OCI-LY3 (cell line): ENCODE data around the gene MYD88.

Experiments
- EZH2phosphoT487 ChIP-seq: fragments of 200-600 bp; shearing (Covaris generic); IDR thresholded peaks from 2 replicates; pipeline ENCODE4 v1.6.1; 2018; ENCODE audit warnings: antibody characterized with exemption, mixed run types, low read depth
- TF ChIP-seq, protein P1 (sequence below): fragments of 200-600, 300-600 bp; sonication (generic); IDR thresholded peaks from 2 replicates; pipeline ENCODE4 v1.5.1; 2014; ENCODE audit warnings: antibody characterized with exemption, low read length, low read depth

DNA sequence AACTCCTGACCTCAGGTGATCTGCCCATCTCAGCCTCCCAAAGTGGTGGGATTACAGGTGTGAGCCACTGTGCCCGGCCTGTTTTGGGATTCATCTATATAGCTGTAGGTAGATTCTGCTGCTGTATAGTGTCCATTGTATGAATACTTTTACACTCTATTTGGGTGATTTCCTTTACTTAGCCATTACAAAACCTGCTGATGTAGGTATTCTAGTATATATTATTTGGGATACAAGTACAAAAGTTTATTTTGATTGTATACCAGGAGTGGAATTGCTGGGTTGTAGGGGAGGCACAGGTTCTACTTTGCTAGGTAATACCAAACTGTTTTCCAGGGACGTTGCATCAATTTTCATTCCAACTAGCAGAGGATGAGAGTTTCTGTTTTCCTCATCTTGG lies 17.4 kb downstream of the MYD88 start:
- TF ChIP-seq, protein P1, sequence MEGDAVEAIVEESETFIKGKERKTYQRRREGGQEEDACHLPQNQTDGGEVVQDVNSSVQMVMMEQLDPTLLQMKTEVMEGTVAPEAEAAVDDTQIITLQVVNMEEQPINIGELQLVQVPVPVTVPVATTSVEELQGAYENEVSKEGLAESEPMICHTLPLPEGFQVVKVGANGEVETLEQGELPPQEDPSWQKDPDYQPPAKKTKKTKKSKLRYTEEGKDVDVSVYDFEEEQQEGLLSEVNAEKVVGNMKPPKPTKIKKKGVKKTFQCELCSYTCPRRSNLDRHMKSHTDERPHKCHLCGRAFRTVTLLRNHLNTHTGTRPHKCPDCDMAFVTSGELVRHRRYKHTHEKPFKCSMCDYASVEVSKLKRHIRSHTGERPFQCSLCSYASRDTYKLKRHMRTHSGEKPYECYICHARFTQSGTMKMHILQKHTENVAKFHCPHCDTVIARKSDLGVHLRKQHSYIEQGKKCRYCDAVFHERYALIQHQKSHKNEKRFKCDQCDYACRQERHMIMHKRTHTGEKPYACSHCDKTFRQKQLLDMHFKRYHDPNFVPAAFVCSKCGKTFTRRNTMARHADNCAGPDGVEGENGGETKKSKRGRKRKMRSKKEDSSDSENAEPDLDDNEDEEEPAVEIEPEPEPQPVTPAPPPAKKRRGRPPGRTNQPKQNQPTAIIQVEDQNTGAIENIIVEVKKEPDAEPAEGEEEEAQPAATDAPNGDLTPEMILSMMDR: no peak
- TF ChIP-seq EZH2phosphoT487: no peak
